GM21576 (cell line): ENCODE data around the gene MZF1.

ENCODE experiments used
- ATAC-seq: cut with Tn5 transposase; IDR thresholded peaks from one replicate; pipeline ENCODE4 v1.9.1; 2021; ENCODE audit warnings: mild to moderate bottlenecking, moderate library complexity; ENCODE audit not compliant: unreplicated experiment

MZF1 gene

GRCh38 chr19:58556622-58557220, 16.4 kb downstream of the MZF1 start:
- no peak for ATAC-seq

GRCh38 chr19:58555920-58556621, 17.1 kb downstream of the MZF1 start:
- ATAC-seq = no peak

GRCh38 chr19:58555369-58555885, 17.7 kb downstream of the MZF1 start:
- ATAC-seq = no peak

- ATAC-seq = no peak
Measured at GRCh38 chr19:58554494-58555368, 18.4 kb downstream of the MZF1 start, which contains the start of gene CHMP2A. Gene CHMP2A, minus strand, starts transcription at chr19:58555105. Its CDS starts 893 bp downstream, at chr19:58554212.

- no peak for ATAC-seq
Measured at GRCh38 chr19:58553799-58554493, 19.2 kb downstream of the MZF1 start.

GRCh38 chr19:58552655-58553054, 20.5 kb downstream of the MZF1 start:
- ATAC-seq = no peak

GRCh38 chr19:58551577-58552471, 21.3 kb downstream of the MZF1 start:
- no peak for ATAC-seq

GRCh38 chr19:58551123-58551497, 22.0 kb downstream of the MZF1 start:
- no peak for ATAC-seq

GRCh38 chr19:58550362-58551122, 22.6 kb downstream of the MZF1 start:
- ATAC-seq = no peak

GRCh38 chr19:58549664-58550361, 23.3 kb downstream of the MZF1 start:
- no peak for ATAC-seq

GRCh38 chr19:58548859-58549663, 24.1 kb downstream of the MZF1 start:
- ATAC-seq = no peak

GRCh38 chr19:58547323-58548312, 25.5 kb downstream of the MZF1 start:
- ATAC-seq = no peak

- ATAC-seq = no peak
Measured at GRCh38 chr19:58546019-58546530, 27.1 kb downstream of the MZF1 start.

- ATAC-seq = no peak
Measured at GRCh38 chr19:58545286-58546018, 27.7 kb downstream of the MZF1 start.

- peak; percentile 37 for ATAC-seq
Measured at GRCh38 chr19:58544591-58545285, 28.4 kb downstream of the MZF1 start.
